ENCODE measurements around the gene LURAP1L.

Gene LURAP1L

DNA sequence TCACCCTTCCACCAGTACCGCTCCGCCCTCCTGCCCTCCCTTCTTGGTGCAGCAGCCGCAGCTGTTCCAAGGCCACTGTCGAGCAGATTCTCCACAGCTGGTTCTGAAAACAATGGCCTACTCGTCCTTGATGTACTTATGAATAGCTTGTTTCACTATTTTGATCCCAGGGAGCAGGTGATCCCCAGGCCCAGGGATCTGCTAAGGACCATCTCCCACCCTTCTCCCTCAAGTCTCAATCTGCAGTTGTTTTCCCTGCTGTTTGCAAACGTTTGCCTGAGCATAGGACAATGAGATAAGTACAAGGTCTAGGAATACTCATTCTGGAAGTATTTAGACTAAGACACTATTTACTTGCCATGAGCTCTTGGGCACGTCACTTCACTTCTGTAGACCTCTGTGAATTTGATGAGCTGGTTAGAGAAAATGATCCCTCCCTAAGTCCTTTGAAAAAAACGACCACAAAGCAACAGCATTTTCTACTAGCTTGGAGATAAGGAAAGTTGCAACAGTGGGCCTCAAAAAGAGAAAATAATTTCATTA is 1.8 kb downstream of the LURAP1L start:
- DNase-seq (ENCODE audit: low read depth) = no peak

DNA sequence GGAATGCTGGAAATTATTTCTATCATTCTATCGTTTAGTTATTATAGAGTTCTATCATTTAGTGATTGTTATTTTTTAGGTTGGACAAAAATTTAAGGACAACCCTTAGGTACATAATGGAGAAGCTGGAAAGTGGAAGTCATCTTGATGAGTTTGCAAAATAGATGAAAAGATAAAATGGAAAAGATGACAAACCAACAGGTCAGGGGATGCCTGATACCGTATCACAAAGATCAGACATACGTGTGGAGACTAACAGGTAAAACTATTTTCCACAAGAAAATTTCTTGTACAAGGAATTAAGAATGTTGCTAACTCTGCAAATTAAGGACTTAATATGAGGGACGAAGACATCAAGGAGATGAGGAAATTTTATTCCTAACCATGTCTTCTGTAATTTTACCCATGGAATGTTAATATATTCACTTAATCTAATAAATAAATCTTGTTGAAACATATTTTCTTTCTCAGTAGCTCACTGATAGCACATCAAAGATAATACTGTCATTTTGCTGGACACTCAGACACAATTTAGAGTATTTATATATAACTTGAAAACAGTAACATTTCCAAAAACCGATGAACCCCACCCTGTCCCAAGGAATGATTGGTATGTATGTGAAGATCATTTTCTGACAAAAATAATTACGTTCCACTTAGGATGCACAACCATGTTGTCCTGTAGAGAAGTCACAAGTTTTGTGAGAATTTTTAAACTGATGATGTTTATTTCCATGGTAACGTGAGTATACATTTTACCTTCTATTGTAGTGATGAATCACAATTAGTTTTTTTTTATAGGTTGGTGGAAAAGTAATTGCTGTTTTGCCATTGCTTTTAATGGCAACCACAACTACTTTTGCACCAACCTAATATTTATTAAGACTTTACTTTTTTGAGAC is 2.6 kb downstream of the LURAP1L start:
- no peak for DNase-seq (ENCODE audit: low read depth)

DNA sequence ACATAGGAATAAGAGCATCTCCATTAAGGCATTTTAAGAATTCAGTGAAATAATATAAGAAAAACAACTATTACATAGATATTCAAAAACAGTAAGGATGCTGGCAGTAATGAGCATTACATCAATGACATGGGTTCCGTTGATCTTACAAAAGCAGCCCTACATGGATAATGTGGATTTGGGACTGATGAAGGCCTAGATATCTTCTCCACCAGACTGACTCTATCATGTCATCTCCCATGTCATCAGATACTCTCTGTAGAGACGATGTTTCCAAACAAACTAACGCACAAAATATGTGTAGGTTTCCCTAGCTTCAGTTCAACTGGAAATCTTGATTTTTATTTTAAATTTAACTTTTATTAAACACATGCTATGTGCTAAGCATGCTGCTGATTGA is 3.6 kb downstream of the LURAP1L start:
- no peak for DNase-seq (ENCODE audit: low read depth)

DNA sequence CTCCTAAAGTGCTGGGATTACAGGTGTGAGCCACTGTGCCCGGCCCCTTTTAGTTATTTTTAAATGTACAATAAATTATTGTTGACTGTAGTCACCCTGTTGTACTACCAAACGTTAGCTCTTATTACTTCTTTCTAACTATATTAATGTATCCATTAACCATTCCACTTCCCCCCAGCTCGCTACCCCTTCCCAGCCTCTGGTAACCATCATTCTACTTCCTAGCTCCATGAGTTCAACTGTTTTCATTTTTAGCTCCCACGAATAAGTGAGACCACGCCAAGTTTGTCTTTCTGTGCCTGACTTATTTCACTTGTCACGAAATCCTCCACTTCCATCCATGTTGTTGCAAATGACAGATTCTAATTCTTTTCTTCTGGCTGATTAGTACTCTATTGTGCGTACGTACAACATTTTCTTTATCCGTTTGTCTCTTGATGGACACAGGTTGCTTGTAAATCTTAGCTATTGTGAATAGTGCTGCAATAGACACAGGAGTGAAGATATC is 6.5 kb downstream of the LURAP1L start:
- DNase-seq (ENCODE audit: low read depth) = no peak

DNA sequence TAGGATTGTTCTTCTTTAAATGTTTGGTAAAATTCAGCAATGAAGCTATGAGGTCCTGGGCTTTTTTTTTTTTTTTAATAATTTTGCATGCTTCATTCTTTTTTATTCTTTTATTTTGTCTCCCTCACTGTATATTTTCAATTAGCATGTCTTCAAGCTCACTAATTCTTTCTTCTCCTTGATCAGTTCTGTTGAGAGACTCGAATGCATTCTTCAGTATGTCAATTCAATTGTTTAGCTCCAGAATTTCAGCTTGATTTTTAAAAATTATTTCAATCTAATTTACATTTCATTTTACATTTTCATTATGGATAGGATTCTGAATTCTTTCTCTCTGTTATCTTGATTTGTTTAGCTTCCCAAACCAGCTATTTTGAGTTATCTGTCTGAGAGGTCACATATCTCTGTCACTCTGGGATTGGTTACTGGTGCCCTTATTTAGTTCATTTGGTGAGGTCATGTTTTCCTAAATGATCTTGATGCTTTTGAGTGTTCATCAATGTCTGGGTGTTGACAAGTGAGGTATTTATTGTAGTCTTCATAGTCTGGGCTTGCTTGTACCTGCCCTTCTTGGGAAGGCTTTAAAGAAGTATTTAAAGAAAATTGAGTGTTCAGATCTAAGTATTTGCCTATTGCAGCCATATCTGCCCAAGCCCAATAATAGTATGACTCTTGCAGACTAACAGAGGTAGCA is 9.1 kb downstream of the LURAP1L start:
- DNase-seq (ENCODE audit: low read depth) = no peak

DNA sequence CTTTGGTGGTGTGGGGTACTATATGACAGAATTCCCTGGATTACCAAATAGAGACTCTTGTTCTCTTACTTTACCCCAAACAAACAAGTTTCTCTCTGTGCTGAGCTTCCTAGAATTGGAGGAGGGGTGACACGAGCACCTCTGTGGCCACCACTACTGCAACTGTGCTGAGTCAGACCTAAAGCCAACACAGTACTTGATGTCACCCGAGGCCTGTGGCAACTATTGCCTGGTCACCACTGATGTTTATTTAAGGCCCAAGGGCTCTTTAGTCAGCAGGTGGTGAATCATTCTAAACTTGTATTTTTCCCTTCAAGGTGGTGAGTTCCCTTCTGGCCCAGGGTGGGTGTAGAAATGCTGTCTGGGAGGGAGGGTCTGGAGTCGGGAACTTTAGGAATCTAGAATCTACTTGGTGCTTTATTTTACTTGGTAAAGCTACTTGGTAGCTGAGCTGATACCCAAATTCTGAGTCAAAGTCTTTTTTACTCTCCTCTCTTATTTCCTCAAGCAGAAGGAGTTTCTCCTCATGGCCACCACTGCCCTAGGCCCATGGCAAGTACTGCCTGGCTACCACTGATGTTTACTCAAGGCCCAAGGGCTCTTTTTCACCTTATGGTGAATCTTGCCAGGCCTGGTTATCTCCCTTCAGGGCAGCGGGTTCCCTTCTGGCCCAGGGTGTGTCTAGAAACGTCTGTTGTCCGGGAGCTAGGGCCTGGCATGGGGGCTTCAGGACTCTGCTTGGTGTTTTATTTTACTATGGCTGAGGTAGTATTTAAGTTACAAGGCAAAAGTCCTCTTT is 9.8 kb downstream of the LURAP1L start:
- no peak for DNase-seq (ENCODE audit: low read depth)

DNA sequence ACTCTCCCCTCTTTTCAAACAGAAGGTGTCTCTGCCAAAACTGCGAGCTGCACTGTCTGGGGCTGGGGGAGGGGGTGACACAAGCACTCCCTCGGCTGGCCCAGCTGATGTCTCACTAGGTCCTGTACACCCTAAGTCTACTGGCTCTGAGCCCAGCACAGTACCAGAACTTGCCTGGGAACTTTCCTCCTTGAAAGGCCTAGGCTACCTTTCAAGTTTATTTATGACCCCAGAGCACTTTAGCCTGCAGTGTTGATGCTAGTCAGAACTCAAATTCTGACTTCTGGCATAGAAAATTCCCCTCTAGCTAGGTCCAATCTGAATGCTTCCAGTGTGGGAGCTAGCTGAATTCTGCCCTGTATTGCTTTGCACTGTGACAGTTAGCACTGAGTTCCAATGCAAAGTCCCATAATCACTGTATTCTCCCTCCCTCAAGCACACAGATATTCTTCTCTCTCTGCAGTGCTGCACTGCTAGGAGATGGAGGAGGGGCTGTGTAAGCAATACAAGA is 10.5 kb downstream of the LURAP1L start:
- DNase-seq (ENCODE audit: low read depth) = no peak

DNA sequence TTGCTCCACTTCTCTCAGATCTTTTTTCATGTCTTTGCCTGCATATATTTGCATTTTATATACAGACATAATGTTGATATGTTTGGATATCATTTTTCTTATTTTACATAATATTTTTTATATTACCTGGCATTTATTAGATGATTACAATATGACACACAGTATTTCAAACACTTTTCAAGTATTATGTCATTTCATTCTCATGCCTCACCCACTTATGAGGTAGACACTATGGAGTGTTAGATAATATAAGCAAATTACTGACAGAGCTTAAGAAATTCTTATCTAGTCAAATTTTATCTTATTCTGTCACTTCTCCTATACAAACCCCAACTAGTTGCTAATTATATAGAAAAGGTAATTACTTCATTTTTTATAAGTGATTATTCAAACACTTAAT is 11.1 kb downstream of the LURAP1L start:
- DNase-seq (ENCODE audit: low read depth) = no peak

DNA sequence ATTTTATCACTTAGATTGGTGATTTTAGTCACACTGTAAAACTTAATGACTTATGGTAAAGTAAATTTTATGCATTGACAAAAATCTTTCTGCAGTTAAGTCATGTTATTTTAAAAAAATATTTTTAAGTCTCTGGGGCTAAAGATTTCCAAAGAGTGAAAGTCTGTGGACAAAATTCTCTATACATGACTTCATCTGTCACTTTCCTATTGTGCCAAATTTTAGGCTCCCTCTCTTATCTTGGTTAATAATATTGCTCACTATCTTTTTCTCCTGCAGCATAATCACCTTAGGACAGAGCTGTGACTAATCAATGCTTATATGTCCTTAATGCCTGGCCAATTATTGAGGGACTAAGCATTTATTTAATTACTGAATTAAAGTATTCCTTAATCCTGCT is 15.2 kb downstream of the LURAP1L start:
- DNase-seq (ENCODE audit: low read depth) = no peak

DNA sequence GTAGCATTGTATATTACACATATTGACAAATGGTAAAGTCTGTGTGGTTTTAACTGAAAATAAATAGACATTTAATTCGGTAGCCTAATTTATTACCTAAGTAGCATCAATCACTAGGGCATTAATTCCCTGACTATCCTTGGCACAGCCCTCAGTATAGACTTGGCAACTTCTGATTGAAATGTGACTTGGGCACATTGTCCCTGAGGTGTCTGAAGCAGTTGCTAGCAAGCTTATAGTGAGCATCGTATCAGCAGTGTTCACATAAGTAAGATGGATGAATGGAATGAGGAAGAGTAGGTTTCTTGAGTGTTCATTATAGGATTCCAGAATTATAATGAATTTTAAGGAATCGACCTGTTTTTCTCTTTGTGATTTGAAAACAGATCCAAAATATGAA is 16.1 kb downstream of the LURAP1L start:
- no peak for DNase-seq (ENCODE audit: low read depth)

DNA sequence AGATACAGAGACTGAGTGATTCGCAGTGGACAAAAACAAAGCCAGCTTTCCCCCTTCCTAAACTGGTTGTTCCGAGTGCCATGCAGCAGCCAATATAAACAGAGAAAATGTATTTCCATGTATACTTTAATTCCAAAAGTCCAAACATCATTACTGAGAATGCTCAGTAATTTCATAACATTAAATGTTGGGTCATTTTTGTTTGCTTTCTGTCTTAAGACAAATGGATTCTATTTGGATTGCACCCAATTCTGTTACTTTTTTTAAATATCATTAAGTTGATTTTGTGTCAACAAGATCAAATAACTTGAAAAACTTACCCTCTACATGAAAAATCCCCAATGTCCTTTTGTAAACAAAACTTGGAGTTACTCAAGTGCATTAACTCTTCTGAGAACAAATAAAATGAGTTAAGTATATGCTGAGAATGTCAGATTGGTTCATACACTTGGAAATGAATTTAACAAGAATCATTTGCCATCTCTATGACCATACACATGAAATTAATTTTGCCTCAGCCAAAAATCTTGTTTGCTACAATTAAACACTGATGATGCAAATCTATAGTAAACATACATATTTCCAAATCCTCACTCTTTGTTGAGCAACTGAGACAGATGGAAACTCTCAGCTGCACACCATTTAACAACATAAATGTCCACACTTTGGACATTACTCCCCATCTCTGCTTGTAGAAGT is 19.4 kb downstream of the LURAP1L start:
- no peak for DNase-seq (ENCODE audit: low read depth)

DNA sequence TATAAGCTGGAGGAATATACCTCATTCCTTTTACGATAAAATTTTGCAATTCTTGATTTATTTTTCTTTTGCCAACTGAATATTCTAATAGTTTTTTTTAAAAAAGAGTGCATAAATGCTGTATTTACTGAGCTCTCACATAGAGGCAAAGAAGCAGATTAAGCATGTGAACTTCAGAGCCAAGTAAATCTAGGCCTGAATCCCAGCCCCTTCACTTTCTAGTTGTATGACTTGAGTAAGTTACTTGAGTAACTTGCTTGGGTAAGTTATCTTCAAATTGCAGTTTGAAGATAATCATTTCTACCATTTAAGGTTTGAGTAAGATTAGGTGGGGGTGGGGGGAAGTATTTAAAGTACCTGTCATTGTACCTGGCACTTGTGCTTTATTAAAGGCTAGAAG is 21.8 kb downstream of the LURAP1L start:
- DNase-seq (ENCODE audit: low read depth) = no peak

DNA sequence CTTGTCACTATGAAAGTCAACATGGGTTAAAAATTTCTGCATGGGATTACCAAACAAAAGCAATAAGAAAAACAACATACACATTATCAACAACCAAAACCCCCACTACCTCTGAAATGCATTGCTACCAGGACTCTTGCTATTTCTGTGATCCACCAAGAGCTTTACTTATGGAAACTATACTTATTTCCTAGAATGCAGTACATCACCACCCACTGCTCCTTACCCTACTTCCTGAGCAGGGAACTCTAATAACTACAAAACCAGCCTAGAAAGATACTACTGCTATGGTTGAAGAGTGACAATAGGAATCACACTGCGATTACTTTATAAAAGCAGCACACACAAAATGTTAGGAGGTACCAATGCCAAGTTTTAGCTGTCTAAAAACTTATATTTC is 22.2 kb downstream of the LURAP1L start:
- DNase-seq (ENCODE audit: low read depth) = no peak

DNA sequence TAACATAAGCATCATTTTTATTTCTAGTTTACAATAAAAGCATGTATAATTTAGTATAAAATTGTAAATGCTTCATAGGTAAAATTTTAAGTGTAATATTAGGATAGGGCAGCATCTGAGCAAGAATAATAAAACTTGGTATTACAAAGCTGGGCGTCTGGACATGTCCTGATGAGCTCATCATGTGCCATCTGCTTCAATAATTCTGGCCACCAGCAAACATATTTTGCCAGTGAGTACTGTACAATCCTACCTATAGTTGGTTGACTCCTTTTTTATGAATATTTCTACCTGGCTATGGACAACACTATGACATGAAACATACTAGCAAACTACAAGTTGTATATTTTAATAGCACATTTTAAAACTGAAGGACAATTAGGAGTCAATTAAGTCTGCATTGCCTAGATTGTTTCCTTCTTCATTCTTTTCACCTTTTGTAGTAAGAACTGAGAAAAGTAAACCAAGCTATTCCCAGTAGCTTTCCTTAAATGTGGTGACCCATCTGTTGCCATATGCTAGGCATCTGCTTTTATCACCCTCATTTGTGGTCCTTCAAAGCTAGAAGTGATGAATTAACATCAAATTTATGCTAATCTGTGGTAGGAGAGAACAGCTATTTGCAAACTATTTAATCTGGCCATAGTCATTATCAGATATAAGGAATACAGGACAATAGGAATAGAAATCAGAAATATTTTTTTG is 23.4 kb downstream of the LURAP1L start:
- no peak for DNase-seq (ENCODE audit: low read depth)

DNA sequence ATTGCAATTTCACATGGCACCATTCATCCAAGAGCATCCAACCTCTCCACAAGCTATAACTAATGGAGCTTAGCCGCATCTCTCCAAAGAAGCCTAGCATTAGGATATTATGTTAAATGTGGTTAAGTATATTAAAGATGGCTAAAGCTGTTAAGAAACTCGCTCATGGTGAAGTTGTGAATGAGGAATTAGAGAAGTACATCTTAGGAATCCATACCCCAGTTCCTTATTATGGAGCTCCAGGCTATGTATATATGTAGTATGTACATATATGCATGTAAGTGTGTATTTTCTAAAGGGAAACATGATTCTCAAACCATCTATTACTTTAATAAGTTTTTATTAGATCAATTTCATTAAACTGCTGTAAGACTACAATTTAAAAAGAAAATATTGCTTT is 26.4 kb downstream of the LURAP1L start:
- no peak for DNase-seq (ENCODE audit: low read depth)

DNA sequence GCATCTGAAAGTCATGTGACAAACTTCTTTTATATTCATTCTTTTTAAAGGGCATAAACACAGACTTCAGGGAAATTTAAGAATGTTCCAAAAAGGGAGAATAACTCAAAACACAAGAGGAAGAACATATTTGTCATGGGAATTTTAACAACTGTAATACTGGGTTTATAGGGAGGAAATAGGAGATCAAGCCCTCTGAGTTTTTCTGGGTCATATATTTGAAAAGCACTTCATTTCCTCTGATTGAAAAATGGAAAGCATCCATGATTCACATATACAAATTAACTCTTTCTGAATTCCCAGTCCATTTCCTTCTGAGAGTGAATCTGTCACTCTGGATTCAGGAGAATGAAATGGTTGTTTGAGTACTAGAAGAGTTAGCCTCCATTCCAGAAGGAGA is 26.8 kb downstream of the LURAP1L start:
- no peak for DNase-seq (ENCODE audit: low read depth)

DNA sequence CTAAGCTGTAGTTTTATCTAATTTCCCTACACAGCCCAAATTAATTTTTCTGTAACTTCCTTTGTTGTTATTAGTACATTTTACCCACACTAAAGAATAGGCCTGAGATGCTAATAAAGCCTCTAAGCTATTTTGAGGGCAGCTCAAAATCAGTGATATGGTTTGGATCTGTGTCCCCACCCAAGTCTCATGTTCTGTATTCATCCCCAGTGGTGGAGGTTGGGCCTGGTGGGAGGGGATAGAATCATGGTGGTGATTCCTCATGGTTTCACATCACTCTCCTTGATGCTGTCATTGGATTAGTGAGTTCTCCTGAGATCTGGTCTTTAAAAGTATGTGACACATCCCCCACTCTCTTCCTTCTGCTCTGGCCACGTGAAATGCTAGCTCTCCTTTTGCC is 27.3 kb downstream of the LURAP1L start:
- DNase-seq (ENCODE audit: low read depth) = no peak

DNA sequence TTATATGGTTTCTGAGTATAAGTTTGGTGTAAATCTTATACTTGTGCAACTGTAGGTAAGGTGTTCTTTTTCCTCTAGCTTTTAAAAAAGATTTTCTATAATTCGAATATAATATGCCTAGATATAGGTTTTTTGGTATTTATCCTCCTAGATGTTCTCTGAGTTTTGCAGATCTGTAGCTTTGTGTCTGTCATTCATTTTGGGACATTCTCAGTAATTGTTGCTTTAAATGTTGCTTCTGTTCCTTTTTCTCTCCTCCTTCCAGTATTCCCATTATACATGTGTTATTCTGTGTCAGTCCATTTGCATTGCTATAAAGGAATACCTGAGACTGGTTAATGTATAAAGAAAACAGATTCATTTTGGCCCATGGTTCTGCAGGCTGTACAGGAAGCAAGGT is 33.7 kb downstream of the LURAP1L start:
- no peak for DNase-seq (ENCODE audit: low read depth)

DNA sequence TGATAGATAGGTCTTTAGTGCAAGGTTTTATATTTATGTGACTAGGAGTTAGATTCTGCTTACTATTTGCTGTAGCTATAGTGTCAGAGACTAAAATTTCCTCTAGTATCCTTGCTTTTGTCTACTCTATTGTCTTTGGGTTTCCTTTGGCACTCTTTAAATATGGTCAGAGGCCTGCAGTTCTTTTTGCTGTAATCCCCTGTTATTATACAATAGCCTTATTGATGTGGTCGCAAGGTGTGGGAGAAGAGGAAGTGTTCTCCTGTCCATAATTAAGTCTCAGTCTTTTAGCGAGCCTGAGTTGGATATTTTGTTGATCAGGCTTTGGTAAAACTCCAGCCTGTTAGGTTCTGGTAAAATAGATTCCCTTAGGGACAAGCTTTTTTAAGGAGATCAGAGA is 34.9 kb downstream of the LURAP1L start:
- DNase-seq (ENCODE audit: low read depth) = no peak

DNA sequence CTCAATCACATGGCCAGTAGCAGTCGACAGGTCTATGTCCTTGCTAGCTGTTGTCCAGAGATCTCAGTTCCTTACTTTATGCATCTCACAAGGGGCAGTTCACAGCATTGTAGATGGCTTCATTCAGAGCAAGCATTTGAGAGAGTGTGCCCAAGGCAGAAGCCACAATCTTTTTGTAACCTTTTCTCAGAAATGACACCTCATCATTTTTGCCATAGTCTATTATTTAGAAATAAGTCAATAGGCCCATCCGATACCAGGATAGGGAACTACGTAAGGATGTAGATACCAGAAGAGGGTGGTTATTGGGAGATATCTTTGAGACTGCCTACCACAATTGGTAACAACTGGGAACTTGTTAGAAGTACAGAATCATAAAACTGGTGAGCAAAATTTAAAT is 37.1 kb downstream of the LURAP1L start:
- no peak for DNase-seq (ENCODE audit: low read depth)

DNA sequence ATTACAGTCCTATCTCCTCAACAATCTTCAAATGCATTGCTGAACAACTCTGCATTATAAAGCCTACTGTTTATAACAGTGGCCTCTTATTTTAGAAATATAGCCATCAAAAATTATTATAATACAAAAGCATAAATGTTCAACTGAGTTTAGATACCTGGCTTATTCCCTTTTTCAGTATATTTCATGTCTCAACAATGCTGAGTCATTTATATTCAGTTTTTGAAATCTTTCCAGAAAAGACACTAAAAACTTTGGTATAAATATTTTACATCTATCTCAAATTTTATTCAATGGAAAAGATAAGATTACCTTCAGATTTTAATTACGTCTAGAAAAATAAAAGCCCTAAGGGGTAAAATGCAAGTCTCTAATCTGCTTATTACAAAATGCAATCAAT is 37.9 kb downstream of the LURAP1L start:
- DNase-seq (ENCODE audit: low read depth) = no peak

All from T follicular helper cell (primary cell).